ENCODE results near the gene WDR41.
"Not testable (repeated sequence)": the region's sequence is repeated elsewhere in the genome, so short reads cannot be mapped to it uniquely, and the experiment has no call there.

Gene WDR41

GRCh38 chr5:77475041-77475440, 17.1 kb downstream of the WDR41 start:
- H3K27ac Mint-ChIP-seq, DNase-seq, H3K4me1 Mint-ChIP-seq, CTCF ChIA-PET, H3K27me3 Mint-ChIP-seq, H3K4me3 Mint-ChIP-seq, H3K9me3 Mint-ChIP-seq: not testable (repeated sequence)
- peaks cover 21% of the 10 kb centered on the region for H3K36me3 Mint-ChIP-seq

DNA sequence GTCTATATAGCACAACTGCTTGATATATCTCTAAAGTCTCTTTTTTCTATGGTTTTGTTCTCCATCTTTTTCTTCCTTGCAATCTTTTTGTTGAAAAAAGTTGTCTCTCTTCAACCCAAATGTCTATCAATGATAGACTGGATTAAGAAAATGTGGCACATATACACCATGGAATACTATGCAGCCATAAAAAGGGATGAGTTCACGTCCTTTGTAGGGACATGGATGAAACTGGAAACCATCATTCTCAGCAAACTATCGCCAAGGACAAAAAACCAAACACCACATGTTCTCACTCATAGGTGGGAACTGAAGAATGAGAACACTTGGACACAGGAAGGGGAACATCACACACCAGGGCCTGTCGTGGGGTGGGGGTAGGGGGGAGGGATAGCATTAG, 23.2 kb downstream of the WDR41 start:
- H3K4me3 Mint-ChIP-seq, DNase-seq, CTCF ChIA-PET, H3K9me3 Mint-ChIP-seq, H3K27me3 Mint-ChIP-seq, H3K27ac Mint-ChIP-seq, H3K4me1 Mint-ChIP-seq: not testable (repeated sequence)
- peaks cover 30% of the 10 kb centered on the region for H3K36me3 Mint-ChIP-seq

DNA sequence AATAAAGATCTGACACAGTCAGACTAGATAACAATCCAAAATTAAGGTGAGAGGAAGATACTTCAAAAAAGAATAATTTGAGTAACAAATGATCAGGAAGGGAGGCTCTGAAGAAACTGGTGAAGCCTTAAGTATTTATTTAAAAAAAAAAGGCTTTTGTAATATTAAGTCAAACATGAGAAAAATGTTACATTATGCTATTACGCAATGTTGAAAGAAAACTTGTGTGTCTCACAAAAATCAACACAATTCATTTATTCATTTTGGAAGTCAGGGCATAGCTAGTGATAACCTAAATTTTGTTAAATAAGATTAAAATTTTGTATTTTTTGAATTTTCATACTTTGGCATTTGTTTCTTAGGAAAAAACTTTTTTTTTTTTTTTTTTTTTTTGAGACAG, 28.2 kb downstream of the WDR41 start:
- Mint-ChIP-seq H3K4me1 (no peaks in the 10 kb centered on the region), H3K36me3 (peaks cover 8% of the 10 kb centered on the region), H3K4me3 (no peak overlapping the region), H3K27me3 (no peaks in the 10 kb centered on the region), H3K27ac (no peak overlapping the region), H3K9me3 (peaks cover under 1% of the 10 kb centered on the region)
- DNase-seq: no peak
- CTCF ChIA-PET: no interaction called here

DNA sequence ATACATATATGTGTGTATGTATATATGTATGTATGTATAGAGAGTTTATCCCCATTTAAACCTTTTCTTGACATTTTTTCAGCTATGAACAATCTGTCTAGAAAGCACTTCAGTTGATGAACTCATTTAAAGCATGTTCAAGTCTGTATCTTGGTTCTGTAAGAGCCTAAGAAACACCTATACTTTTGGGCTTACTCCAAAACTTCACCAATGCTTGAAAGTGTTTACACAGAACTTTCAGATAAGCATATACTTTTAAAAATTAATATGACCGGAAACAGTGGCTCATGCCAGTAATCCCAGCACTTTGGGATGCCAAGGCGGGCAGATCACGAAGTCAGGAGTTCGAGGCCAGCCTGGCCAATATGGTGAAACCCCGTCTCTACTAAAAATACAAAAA, 30.8 kb downstream of the WDR41 start:
- Mint-ChIP-seq H3K27me3 (no peaks in the 10 kb centered on the region), H3K27ac (no peak overlapping the region), H3K36me3 (no peaks in the 10 kb centered on the region), H3K4me1 (no peaks in the 10 kb centered on the region), H3K4me3 (no peak overlapping the region), H3K9me3 (no peaks in the 10 kb centered on the region)
- CTCF ChIA-PET: no interaction called here
- DNase-seq: no peak

DNA sequence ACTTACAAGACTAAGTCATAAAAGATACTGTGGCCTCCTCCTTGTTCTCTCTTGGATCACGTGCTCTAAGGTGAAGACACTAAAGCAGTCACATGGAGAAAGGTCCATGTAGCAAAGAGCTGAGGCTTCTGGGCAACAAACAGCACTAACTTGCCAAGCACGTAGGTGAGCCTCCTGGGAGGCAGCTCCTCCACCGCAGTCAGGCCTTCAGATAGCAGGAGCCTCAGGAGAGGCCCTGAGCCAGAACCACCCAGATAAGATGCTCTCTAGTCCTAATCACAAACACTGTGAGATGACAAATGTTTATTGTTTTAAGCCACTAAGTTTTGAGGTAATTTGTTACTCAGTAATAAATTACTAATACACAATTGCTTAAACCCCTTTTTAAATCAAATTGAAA, 38.0 kb downstream of the WDR41 start:
- Mint-ChIP-seq H3K9me3 (no peaks in the 10 kb centered on the region), H3K27me3 (no peaks in the 10 kb centered on the region), H3K4me1 (no peaks in the 10 kb centered on the region), H3K36me3 (peaks cover 11% of the 10 kb centered on the region), H3K27ac (no peak overlapping the region), H3K4me3 (no peak overlapping the region)
- CTCF ChIA-PET: no interaction called here
- no peak for DNase-seq

- H3K27ac Mint-ChIP-seq: no peak overlapping the region
- CTCF ChIA-PET: no interaction called here
- DNase-seq: no peak
- peaks cover 19% of the 10 kb centered on the region for H3K36me3 Mint-ChIP-seq
- H3K4me1 Mint-ChIP-seq: no peaks in the 10 kb centered on the region
- H3K9me3 Mint-ChIP-seq: peaks cover 2% of the 10 kb centered on the region
- H3K4me3 Mint-ChIP-seq: no peak overlapping the region
- H3K27me3 Mint-ChIP-seq: no peaks in the 10 kb centered on the region
Measured at GRCh38 chr5:77452351-77452750, 39.8 kb downstream of the WDR41 start.

DNA sequence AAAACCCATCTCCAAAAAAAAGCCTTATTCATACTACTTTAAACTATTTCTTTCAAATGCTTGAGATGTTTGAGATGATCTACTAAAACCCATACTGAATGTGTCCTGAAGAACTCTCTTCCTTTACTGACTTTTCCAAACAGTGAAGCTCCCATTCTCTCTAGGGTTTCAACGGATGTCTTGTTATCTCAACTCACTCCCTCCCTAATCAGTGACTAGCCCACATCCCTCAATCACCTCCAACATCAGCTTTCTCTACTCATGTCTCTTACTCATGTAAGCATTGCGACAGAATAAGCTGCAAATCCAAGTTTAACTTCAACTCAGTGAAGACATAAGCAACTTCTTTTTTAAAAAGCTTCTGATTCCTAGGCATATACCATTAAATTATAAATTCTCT, 42.1 kb downstream of the WDR41 start:
- Mint-ChIP-seq H3K36me3 (peaks cover 34% of the 10 kb centered on the region), H3K9me3 (peaks cover 4% of the 10 kb centered on the region), H3K4me1 (no peaks in the 10 kb centered on the region), H3K27ac (no peak overlapping the region), H3K27me3 (no peaks in the 10 kb centered on the region), H3K4me3 (no peak overlapping the region)
- CTCF ChIA-PET: no interaction called here
- no peak for DNase-seq

- Mint-ChIP-seq H3K4me3 (no peak overlapping the region), H3K36me3 (peaks cover 36% of the 10 kb centered on the region), H3K27me3 (no peaks in the 10 kb centered on the region), H3K9me3 (peaks cover 4% of the 10 kb centered on the region), H3K4me1 (no peaks in the 10 kb centered on the region), H3K27ac (no peak overlapping the region)
- CTCF ChIA-PET: no interaction called here
- DNase-seq: no peak
Measured at GRCh38 chr5:77449277-77449676, 42.8 kb downstream of the WDR41 start.

GRCh38 chr5:77448831-77449230, 43.3 kb downstream of the WDR41 start:
- no peak overlapping the region for H3K4me3 Mint-ChIP-seq
- CTCF ChIA-PET: no interaction called here
- H3K27ac Mint-ChIP-seq: no peak overlapping the region
- no peak for DNase-seq
- H3K4me1 Mint-ChIP-seq: no peaks in the 10 kb centered on the region
- H3K27me3 Mint-ChIP-seq: no peaks in the 10 kb centered on the region
- peaks cover 36% of the 10 kb centered on the region for H3K36me3 Mint-ChIP-seq
- peaks cover 4% of the 10 kb centered on the region for H3K9me3 Mint-ChIP-seq

- CTCF ChIA-PET: interaction anchor here (1.2 kb wide), 1 partner anchor 9 kb away, joined by 3 read pairs; no protein-coding TSS in a partner anchor
- Mint-ChIP-seq H3K4me3 (no peak overlapping the region), H3K36me3 (peaks cover 31% of the 10 kb centered on the region)
Measured at GRCh38 chr5:77444356-77444755, 47.8 kb downstream of the WDR41 start.

DNA sequence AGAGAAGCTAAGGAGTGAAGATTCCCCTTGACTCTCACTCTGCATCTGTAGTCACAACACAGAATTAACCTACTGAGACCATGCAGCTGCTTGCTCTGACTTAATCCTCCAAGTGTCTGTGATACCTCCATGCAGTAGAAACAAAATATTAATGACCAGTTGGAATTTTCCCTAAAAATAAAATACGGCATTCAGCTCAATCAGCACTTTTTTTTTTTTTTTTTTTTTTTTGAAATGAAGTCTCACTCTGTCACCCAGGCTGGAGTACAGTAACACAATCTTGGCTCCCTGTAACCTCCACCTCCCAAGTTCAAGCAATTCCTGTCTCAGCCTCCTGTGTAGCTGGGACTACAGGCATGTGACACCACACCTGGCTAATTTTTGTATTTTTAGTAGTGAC, 48.4 kb downstream of the WDR41 start:
- DNase-seq: no peak
- Mint-ChIP-seq H3K27me3 (no peaks in the 10 kb centered on the region), H3K4me3 (no peak overlapping the region), H3K9me3 (peaks cover 4% of the 10 kb centered on the region), H3K4me1 (no peaks in the 10 kb centered on the region), H3K36me3 (peaks cover 25% of the 10 kb centered on the region), H3K27ac (no peak overlapping the region)
- CTCF ChIA-PET: interaction anchor here (1.2 kb wide), 1 partner anchor 9 kb away, joined by 3 read pairs; no protein-coding TSS in a partner anchor

More at GRCh38 chr5:77444356-77444755, 47.8 kb downstream of the WDR41 start:
- peaks cover 4% of the 10 kb centered on the region for H3K9me3 Mint-ChIP-seq
- DNase-seq: no peak
- no peaks in the 10 kb centered on the region for H3K4me1 Mint-ChIP-seq
- no peak overlapping the region for H3K27ac Mint-ChIP-seq
- H3K27me3 Mint-ChIP-seq: no peaks in the 10 kb centered on the region

DNA sequence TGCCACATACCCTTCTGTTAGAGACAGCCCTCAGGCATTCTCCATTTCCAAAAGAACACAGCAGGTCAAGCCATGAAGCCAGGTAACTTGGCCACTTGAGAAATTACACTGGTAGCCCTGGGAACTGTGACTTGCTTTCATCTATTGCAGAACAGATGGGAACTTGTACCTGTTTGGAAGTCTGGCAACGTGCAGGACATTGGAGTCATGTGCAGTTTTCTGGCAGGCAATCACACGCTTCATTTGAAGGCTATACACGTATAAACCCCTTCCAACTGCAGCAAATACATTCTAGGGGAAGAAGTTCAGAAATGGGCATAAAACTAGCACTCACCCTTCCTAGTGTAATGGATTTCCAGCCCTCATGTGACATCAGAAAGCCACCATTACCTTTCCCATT, 54.0 kb downstream of the WDR41 start:
- no peak overlapping the region for H3K27ac Mint-ChIP-seq
- H3K36me3 Mint-ChIP-seq: peaks cover 17% of the 10 kb centered on the region
- CTCF ChIA-PET: interaction anchor here (0.5 to 2.4 kb wide), 4 partner anchors 58 to 969 kb away, joined by 3 to 21 read pairs (median 6); no protein-coding TSS in a partner anchor
- no peaks in the 10 kb centered on the region for H3K27me3 Mint-ChIP-seq
- no peak for DNase-seq
- no peaks in the 10 kb centered on the region for H3K9me3 Mint-ChIP-seq
- no peak overlapping the region for H3K4me3 Mint-ChIP-seq
- no peaks in the 10 kb centered on the region for H3K4me1 Mint-ChIP-seq

- no peak overlapping the region for H3K4me3 Mint-ChIP-seq
- CTCF ChIA-PET: interaction anchor here (0.7 to 2.4 kb wide), 9 partner anchors 9 to 359 kb away, joined by 3 to 21 read pairs (median 3); partner anchors contain the start of gene WDR41
- peaks cover 22% of the 10 kb centered on the region for H3K36me3 Mint-ChIP-seq
- H3K27me3 Mint-ChIP-seq: no peaks in the 10 kb centered on the region
- H3K9me3 Mint-ChIP-seq: no peaks in the 10 kb centered on the region
- no peak overlapping the region for H3K27ac Mint-ChIP-seq
- H3K4me1 Mint-ChIP-seq: no peaks in the 10 kb centered on the region
- peak; percentile 23 for DNase-seq
Measured at GRCh38 chr5:77437194-77437593, 54.9 kb downstream of the WDR41 start.

GRCh38 chr5:77431719-77432118, 60.4 kb downstream of the WDR41 start:
- Mint-ChIP-seq H3K9me3 (no peaks in the 10 kb centered on the region), H3K27ac (no peak overlapping the region), H3K4me1 (peaks cover 10% of the 10 kb centered on the region), H3K36me3 (peaks cover 22% of the 10 kb centered on the region), H3K4me3 (no peak overlapping the region), H3K27me3 (no peaks in the 10 kb centered on the region)
- no peak for DNase-seq
- CTCF ChIA-PET: no interaction called here

DNA sequence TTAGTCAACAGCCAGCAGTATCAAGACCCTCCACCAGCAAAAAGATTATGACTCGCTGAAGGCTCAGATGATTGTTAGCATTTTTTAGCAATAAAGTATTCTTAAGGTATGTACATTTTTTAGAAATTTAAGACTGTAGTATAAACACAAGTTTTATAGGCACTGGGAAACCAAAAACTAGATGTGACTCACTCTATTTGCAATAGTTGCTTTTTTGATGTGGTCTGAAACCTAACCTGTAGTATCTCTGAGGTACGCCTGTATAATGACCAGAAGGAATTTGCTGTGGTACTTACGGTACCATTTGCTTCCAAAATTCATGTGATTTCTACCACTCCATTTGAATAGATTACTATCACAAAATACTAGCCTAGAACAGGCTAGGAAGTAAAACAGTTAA, 60.8 kb downstream of the WDR41 start:
- no peaks in the 10 kb centered on the region for H3K27me3 Mint-ChIP-seq
- H3K4me3 Mint-ChIP-seq: no peak overlapping the region
- no peak overlapping the region for H3K27ac Mint-ChIP-seq
- DNase-seq: no peak
- H3K9me3 Mint-ChIP-seq: no peaks in the 10 kb centered on the region
- peaks cover 10% of the 10 kb centered on the region for H3K4me1 Mint-ChIP-seq
- H3K36me3 Mint-ChIP-seq: peaks cover 18% of the 10 kb centered on the region
- CTCF ChIA-PET: no interaction called here

- Mint-ChIP-seq H3K4me1 (peaks cover 10% of the 10 kb centered on the region), H3K27me3 (no peaks in the 10 kb centered on the region), H3K9me3 (no peaks in the 10 kb centered on the region), H3K4me3 (no peak overlapping the region), H3K27ac (no peak overlapping the region), H3K36me3 (peaks cover 14% of the 10 kb centered on the region)
- DNase-seq: no peak
- CTCF ChIA-PET: no interaction called here
Measured at GRCh38 chr5:77430726-77431125, 61.4 kb downstream of the WDR41 start.

Data from activated naive CD4-positive, alpha-beta T cell treated with anti-CD3 and anti-CD28 coated beads, Interleukin-2, amount 10 ng/mL, durations not matched to agents 7 days and 5 days (primary cell).